Kidney epithelial cell (primary cell): ENCODE measurements around the gene CDKAL1. TPM values are rescaled to one million over a fixed set of nuclear protein-coding genes. Genes with fewer than 3 reads are reported as not detected.

Source experiments
- DNase-seq: peaks from one replicate; pipeline ENCODE4 v3.0.0-alpha.2; 2010; ENCODE audit warnings: low read depth
- H3K27me3 ChIP-seq: 2 replicates; pipeline ENCODE4 v1.6.0; 2011; ENCODE audit warnings: low read length; ENCODE audit not compliant: control insufficient read depth, insufficient read depth
- H3K36me3 ChIP-seq: 2 replicates; pipeline ENCODE4 v1.5.1; 2011; ENCODE audit warnings: low read length; ENCODE audit not compliant: control insufficient read depth, insufficient read depth
- H3K4me3 ChIP-seq: 2 replicates; pipeline ENCODE4 v1.5.1; 2011; ENCODE audit warnings: low read depth, mild to moderate bottlenecking, control low read depth, low read length
- total RNA-seq: library from RNA; depleted of rRNA; stranded (reverse); fragments of >200 nt; gene quantifications from 2 replicates; pipeline ENCODE4 v1.2.3, GENCODE V29; 2015
- TF ChIP-seq, protein P1 (sequence below): IDR thresholded peaks from 2 replicates; pipeline ENCODE4 v1.5.1; 2011; ENCODE audit warnings: mild to moderate bottlenecking, moderate library complexity, low read length, control low read depth, inconsistent platforms; ENCODE audit not compliant: insufficient read depth, poor library complexity, severe bottlenecking

Gene CDKAL1
- total RNA-seq, 1 donor from 2014 or later: 15.0 TPM

DNA sequence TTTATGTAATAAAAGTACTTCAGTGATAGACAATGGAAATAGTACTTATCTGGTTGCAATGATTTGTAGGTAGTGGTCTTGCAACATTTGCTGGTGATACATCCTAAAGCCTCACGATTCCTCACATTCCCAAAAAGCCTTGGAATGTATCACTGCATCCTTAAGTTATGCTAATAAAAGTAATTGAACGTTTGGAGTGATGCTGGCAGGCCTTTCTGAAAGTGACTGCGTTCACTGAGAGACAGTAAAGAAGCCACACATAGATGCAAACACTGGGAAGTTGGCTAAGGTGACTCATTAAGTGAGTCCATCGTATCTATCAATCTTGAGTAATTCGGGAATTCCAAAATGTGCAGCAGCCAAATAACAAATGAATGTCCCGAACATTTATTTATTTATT lies 615.2 kb downstream of the CDKAL1 start:
- Histone ChIP-seq H3K36me3 (no peaks in the 10 kb centered on the region), H3K4me3 (no peak overlapping the region), H3K27me3 (no peaks in the 10 kb centered on the region)
- TF ChIP-seq, protein P1, sequence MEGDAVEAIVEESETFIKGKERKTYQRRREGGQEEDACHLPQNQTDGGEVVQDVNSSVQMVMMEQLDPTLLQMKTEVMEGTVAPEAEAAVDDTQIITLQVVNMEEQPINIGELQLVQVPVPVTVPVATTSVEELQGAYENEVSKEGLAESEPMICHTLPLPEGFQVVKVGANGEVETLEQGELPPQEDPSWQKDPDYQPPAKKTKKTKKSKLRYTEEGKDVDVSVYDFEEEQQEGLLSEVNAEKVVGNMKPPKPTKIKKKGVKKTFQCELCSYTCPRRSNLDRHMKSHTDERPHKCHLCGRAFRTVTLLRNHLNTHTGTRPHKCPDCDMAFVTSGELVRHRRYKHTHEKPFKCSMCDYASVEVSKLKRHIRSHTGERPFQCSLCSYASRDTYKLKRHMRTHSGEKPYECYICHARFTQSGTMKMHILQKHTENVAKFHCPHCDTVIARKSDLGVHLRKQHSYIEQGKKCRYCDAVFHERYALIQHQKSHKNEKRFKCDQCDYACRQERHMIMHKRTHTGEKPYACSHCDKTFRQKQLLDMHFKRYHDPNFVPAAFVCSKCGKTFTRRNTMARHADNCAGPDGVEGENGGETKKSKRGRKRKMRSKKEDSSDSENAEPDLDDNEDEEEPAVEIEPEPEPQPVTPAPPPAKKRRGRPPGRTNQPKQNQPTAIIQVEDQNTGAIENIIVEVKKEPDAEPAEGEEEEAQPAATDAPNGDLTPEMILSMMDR: no peak
- no peak for DNase-seq

DNA sequence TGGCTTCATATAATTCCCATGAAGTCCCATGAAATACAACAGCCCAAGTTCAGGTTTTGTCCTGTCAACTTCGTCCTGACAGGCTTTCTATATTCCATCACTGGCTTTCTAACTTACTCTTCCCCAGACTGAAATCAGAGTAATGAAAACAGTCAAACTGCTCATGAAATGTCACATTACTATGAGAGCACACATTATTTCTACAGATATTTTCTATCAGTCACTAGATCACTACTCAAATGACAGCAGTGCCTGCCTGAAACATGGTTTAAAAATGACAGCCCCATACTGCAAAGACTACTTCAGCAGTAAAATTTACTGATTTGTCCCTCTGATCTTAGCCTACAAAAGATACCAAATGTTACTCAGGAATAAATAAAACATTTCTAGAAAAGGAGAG lies 616.4 kb downstream of the CDKAL1 start:
- TF ChIP-seq, protein P1: no peak
- Histone ChIP-seq H3K4me3 (no peak overlapping the region), H3K36me3 (no peaks in the 10 kb centered on the region), H3K27me3 (no peaks in the 10 kb centered on the region)
- no peak for DNase-seq

DNA sequence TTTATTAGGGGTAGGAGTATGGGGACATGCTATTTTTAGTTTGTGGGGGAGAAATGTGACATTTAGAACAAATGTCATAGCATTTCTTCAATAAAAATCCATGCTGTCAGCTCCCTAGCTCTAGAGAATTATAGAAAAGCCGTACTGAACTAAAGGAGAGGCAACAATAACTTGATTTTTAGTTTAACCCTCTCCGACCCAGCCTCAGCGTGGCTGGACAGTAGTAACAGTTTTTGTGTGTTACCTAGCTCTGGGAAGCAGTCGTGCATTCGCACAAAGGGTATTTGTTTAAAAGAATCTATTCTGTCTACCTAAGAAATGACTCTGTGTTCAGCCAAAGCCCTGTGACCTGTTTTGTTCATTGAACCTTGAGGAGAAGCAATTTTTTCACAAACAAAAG lies 616.9 kb downstream of the CDKAL1 start:
- DNase-seq: no peak
- no peaks in the 10 kb centered on the region for H3K27me3 ChIP-seq

DNA sequence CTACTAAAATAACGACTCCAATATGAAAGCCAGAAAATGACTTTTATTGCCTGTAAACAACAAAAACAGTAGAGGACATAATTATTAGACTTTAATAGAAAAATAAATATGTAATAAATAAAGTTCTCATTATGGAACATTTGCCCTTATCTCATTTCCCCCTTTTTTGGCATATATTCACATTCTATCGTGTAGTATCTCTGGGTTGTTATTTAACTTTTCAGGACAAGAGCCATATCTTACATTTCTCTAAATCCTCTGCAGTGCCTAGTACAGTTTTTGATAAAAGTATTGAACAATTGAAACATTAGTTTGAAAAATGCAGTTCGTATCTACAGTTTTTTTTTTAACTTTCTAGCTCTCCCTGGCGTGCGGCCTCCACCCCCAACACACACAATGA lies 617.3 kb downstream of the CDKAL1 start:
- no peak for DNase-seq
- Histone ChIP-seq H3K4me3 (no peak overlapping the region), H3K36me3 (no peaks in the 10 kb centered on the region), H3K27me3 (no peaks in the 10 kb centered on the region)
- TF ChIP-seq, protein P1: no peak

More for the DNA sequence above, 616.9 kb downstream of the CDKAL1 start:
- TF ChIP-seq, protein P1: no peak
- H3K4me3 ChIP-seq: no peak overlapping the region
- H3K36me3 ChIP-seq: no peaks in the 10 kb centered on the region

DNA sequence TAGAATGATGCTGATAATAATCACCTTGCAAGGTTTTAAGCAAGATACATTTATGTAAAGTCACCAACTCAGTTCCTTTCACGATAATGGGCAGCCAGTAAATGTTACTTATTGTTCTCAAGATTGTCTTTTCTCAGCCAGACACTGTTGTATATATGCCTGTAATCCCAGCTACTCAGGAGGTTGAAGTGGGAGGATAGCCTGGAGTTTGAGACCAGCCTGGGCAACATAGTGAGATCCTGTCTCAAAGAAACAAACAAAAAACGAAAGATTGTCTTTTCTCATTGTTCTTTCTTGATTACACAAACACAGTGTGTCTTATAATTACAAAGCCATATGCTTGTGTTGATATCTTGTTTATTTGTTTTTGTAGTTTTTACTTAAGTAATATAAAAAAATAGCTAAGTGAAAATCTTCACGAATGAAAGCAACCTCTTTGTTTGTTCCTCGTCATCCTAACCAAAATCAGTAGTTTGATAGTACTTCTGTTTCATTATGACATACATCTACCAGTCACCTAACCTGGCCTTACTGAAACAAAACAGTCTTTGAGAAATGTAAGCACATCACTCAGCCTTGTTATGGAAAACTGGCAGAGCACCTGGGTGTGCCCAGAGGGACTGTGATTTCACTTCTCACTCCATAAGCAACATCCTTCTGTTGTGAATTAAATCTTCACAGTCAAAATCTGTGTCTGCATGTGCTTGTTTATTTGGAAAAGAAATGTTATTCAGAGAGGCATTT lies 623.1 kb downstream of the CDKAL1 start:
- Histone ChIP-seq H3K36me3 (no peaks in the 10 kb centered on the region), H3K27me3 (no peaks in the 10 kb centered on the region), H3K4me3 (no peak overlapping the region)
- TF ChIP-seq, protein P1: no peak
- no peak for DNase-seq

DNA sequence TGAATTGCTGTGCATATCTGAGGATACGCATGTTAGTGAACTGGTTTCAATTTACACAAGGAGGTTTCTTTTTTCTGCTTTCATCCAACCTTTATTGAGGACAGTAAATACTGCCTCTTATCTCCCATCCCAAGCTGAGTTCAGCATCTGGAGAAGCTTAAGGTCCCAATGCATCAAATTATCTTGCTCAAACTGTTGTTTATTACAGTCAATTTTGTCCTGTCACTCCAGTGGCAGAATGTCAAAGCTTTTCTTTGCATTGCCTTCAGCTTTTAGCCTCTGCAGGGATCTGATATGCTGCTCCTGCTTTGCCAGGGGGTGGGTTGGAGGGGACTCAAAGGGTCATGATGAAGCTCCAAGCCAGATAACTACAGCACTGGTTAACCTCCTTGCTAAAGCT lies 623.9 kb downstream of the CDKAL1 start:
- H3K27me3 ChIP-seq: no peaks in the 10 kb centered on the region
- no peak overlapping the region for H3K4me3 ChIP-seq
- DNase-seq: no peak
- H3K36me3 ChIP-seq: no peaks in the 10 kb centered on the region
- TF ChIP-seq, protein P1: no peak
